ENCODE data around the gene TMEM202. TPM values are rescaled to one million over a fixed set of nuclear protein-coding genes. Genes with fewer than 3 reads are reported as not detected.
A peak's percentile ranks its signal among the peaks of the same experiment; 100 is the strongest.

TMEM202 gene
- total RNA-seq, 2 experiments from 2014 or later = not detected

DNA sequence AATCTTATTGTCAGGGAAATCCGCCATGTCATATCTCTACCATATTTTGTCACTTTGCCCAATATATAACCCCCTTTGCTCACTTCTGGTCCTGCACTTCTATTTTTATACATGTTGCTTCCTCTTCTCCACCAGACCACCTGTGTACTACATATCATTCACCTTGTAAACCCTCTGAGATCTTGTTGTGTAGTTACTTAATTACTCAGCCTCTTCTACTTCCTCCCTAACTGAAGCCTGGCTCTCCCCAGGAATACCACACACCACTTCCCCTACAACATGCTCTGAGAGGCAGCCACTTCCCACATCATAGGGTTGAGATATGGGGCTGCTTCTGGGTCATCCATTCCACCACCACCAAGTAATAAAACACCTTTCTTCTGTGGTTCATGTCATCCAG is 32.3 kb upstream of the TMEM202 start:
- TF ChIP-seq, protein P1, sequence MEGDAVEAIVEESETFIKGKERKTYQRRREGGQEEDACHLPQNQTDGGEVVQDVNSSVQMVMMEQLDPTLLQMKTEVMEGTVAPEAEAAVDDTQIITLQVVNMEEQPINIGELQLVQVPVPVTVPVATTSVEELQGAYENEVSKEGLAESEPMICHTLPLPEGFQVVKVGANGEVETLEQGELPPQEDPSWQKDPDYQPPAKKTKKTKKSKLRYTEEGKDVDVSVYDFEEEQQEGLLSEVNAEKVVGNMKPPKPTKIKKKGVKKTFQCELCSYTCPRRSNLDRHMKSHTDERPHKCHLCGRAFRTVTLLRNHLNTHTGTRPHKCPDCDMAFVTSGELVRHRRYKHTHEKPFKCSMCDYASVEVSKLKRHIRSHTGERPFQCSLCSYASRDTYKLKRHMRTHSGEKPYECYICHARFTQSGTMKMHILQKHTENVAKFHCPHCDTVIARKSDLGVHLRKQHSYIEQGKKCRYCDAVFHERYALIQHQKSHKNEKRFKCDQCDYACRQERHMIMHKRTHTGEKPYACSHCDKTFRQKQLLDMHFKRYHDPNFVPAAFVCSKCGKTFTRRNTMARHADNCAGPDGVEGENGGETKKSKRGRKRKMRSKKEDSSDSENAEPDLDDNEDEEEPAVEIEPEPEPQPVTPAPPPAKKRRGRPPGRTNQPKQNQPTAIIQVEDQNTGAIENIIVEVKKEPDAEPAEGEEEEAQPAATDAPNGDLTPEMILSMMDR (IDR thresholded peaks at IDR 0.05) = no peak
- Mint-ChIP-seq H3K36me3 (ENCODE audit: low read depth) (peaks cover 47% of the 10 kb centered on the region), H3K4me3 (no peak overlapping the region), H3K4me1 (ENCODE audit: low read depth) (peaks cover 48% of the 10 kb centered on the region), H3K9me3 (no peaks in the 10 kb centered on the region), H3K27ac (peak overlapping the region; percentile 7), H3K27me3 (no peaks in the 10 kb centered on the region)
- peak; percentile 84 for ATAC-seq (ENCODE audit: poor library complexity)
- POLR2A ChIA-PET = interaction anchor here (0.6 to 3.5 kb wide), 2 partner anchors 10 to 96 kb away, joined by 3 to 20 read pairs; partner anchors contain the start of gene HEXA
- intact Hi-C loops (cut with DNase I, micrococcal nuclease) = no loop called here
- no peaks in the 10 kb centered on the region for H3K9me3 ChIP-seq (ENCODE audit: control insufficient read depth in 1 of 2, insufficient read depth in 1 of 2, low read length in 2 of 2)
- DNase-seq = peak in 4 of 14 experiments; percentile 36 to 58 (median 50)
- no peak overlapping the region for H3K4me3 ChIP-seq (ENCODE audit: low read length)
- no peak overlapping the region for H3K27ac ChIP-seq (ENCODE audit: low read depth in 1 of 2, low read length in 2 of 2)
- H3K4me1 ChIP-seq (ENCODE audit: insufficient read depth, low read length) = peaks cover 18% of the 10 kb centered on the region
- CTCF ChIA-PET = interaction anchor here (1.8 kb wide), 1 partner anchor 9 kb away, joined by 5 read pairs; no protein-coding TSS in a partner anchor
- H3K27me3 ChIP-seq (ENCODE audit: control insufficient read depth in 1 of 2, insufficient read depth in 2 of 2, low read length in 2 of 2) = no peaks in the 10 kb centered on the region
- H3K36me3 ChIP-seq (ENCODE audit: insufficient read depth, low read length) = peaks cover 19% of the 10 kb centered on the region

DNA sequence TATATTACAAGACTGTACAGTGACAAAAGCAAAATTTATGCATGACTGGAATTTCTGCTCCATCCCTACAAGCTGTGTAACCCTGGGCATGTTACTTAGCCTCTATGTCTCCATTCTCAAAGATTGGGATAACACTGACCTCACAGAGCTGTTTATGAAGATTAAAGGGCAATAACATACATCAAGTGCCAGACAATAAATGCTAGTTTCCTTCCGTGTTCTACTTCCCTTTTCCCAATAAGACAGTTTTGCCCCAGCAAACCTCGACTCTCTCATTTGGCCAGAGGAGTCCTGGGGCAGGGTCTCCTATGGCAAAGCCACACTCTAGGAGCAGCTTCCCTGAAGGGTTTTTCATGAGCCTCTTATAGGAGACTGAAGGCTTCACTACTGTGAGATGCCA is 29.8 kb upstream of the TMEM202 start:
- Histone ChIP-seq H3K4me3 (ENCODE audit: low read length) (no peak overlapping the region), H3K27ac (ENCODE audit: low read depth in 1 of 2, low read length in 2 of 2) (no peak overlapping the region), H3K27me3 (ENCODE audit: control insufficient read depth in 1 of 2, insufficient read depth in 2 of 2, low read length in 2 of 2) (no peaks in the 10 kb centered on the region), H3K4me1 (ENCODE audit: insufficient read depth, low read length) (peaks cover 21% of the 10 kb centered on the region), H3K9me3 (ENCODE audit: control insufficient read depth in 1 of 2, insufficient read depth in 1 of 2, low read length in 2 of 2) (no peaks in the 10 kb centered on the region), H3K36me3 (ENCODE audit: insufficient read depth, low read length) (peaks cover 18% of the 10 kb centered on the region)
- no peak for DNase-seq
- H3K36me3 Mint-ChIP-seq (ENCODE audit: low read depth) = peaks cover 55% of the 10 kb centered on the region
- H3K4me1 Mint-ChIP-seq (ENCODE audit: low read depth) = peaks cover 62% of the 10 kb centered on the region
- ChIA-PET CTCF (no interaction called here), POLR2A (interaction anchor here (3.5 kb wide), 1 partner anchor 8 kb away, joined by 20 read pairs; the partner anchor contains the start of gene HEXA)
- intact Hi-C loops (cut with DNase I, micrococcal nuclease) = no loop called here
- TF ChIP-seq, protein P1 (IDR thresholded peaks at IDR 0.05) = no peak
- no peak overlapping the region for H3K27ac Mint-ChIP-seq
- no peak overlapping the region for H3K4me3 Mint-ChIP-seq
- no peaks in the 10 kb centered on the region for H3K9me3 Mint-ChIP-seq
- ATAC-seq (ENCODE audit: poor library complexity) = no peak
- no peaks in the 10 kb centered on the region for H3K27me3 Mint-ChIP-seq

DNA sequence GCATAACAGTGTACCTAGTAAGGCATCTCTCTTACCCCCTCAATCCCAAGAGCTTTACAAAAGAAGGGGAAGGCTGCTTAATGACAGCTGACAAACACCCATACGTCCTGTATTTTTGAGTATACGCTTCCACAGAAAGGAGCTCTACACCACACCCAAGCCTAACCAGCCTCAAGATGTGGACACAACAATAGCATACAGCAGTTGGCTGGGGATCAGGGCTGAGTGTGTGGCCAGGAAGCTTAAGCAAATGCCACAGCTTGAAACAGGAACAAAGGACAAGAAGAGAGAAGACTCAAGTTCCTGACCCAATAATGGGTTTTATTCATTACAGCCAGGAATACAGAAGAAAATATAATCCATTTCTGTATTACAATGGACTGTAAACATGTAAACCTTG is 29.2 kb upstream of the TMEM202 start:
- CTCF ChIA-PET = no interaction called here

More for the DNA sequence above, 29.2 kb upstream of the TMEM202 start:
- Mint-ChIP-seq H3K36me3 (ENCODE audit: low read depth) (peaks cover 58% of the 10 kb centered on the region), H3K27me3 (no peaks in the 10 kb centered on the region), H3K4me1 (ENCODE audit: low read depth) (peaks cover 66% of the 10 kb centered on the region), H3K9me3 (no peaks in the 10 kb centered on the region), H3K4me3 (no peak overlapping the region), H3K27ac (no peak overlapping the region)
- Histone ChIP-seq H3K27me3 (ENCODE audit: control insufficient read depth in 1 of 2, insufficient read depth in 2 of 2, low read length in 2 of 2) (no peaks in the 10 kb centered on the region), H3K4me3 (ENCODE audit: low read length) (no peak overlapping the region), H3K27ac (ENCODE audit: low read depth in 1 of 2, low read length in 2 of 2) (no peak overlapping the region), H3K9me3 (ENCODE audit: control insufficient read depth in 1 of 2, insufficient read depth in 1 of 2, low read length in 2 of 2) (no peaks in the 10 kb centered on the region), H3K4me1 (ENCODE audit: insufficient read depth, low read length) (peaks cover 25% of the 10 kb centered on the region), H3K36me3 (ENCODE audit: insufficient read depth, low read length) (peaks cover 18% of the 10 kb centered on the region)
- intact Hi-C loops (cut with DNase I, micrococcal nuclease) = no loop called here
- DNase-seq (peak in 2 of 14 experiments; percentile 17 to 25), ATAC-seq (ENCODE audit: poor library complexity) (no peak)
- POLR2A ChIA-PET = no interaction called here
- TF ChIP-seq, protein P1 (IDR thresholded peaks at IDR 0.05) = no peak

All from CD4-positive, alpha-beta T cell (primary cell).